C1 segment of cervical spinal cord (tissue), 14 donors: Measurements from ENCODE around the gene ATG9A.
"Not testable (repeated sequence)": the region's sequence is repeated elsewhere in the genome, so short reads cannot be mapped to it uniquely, and the experiment has no call there.

Source experiments
- DNase-seq, 14 donors: peaks; one replicate each; lab custom pipeline; 2025; lab: John Stamatoyannopoulos, UW

ATG9A gene

DNA sequence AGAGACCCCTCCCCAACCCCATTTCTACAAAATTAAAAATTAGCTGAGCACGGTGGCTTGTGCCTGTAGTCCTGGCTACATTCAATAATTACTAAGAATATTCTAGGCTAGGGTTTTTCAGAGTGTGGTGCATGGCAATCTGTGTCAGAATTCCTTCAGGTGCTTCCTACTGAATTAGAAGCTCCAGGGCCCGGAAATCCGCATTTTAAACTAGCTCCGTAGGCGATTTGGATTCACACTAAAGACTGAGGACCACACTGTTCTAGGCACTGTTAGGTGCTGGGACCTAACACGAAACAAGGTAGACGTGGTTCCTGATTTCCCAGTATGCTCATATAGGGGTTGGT is 23.5 kb downstream of the ATG9A start:
- no peak for DNase-seq

DNA sequence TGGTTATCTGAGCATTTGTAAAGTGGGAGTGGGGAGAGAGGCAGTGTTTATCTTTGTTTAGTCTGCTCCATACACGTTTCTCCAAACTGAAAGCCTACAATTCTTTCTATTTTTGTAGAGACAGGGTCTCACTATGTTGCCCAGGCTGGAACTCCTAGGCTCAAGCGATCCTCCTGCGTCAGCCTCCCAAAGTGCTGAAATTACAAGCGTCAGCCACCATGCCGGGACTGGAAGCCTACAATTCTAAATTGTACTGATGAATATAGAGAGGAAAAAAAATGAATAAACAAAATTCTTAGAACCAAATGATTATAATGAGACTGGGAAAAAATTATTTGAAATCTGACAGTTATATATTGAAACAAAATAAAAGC is 24.3 kb downstream of the ATG9A start:
- DNase-seq = no peak

DNA sequence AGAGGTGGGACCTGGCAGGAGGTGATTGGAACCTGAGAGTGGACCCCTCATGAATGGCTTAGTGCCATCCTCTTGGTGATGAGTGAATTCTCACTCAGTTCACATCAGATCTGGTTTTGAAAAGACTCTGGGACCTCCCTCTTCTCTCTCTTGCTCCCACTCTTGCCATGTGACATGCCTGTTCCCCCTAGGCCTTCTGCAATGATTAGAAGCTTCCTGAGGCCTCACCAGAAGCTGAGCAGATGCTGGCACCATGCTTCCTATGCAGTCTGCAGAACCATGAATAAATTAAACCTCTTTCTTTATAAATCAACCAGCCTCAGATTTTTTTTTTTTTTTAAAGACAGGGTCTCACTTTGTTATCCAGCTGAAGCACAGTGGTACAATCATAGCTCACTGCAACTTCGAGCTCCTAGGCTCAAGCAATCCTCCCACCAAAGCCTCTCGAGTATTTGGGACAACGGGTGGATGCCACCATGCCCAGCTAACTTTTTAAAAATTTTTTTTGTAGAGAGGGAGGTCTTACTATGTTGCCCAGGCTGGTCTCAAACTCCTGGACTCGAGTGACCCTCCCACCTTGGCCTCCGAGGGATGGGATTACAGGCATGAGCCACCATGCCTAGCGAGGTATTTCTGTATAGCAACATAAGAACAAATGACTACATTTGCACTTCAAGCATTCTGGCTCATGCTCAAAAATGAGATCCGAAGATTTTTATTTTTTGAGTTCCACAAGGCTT is 24.8 kb downstream of the ATG9A start:
- DNase-seq = no peak

DNA sequence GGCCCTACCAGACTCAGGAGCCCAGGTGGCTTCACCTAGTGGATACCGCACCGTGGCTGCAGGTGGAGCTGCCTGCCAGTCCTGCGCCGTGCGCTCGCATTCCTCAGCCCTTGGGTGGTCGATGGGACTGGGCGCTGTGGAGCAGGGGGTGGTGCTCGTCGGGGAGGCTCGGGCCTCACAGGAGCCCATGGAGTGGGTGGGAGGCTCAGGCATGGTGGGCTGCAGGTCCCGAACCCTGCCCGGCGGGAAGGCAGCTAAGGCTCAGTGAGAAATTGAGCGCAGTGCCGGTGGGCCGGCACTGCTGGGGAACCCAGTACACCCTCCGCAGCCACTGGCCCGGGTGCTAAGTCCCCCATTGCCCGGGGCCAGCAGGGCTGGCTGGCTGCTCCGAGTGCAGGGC is 28.1 kb downstream of the ATG9A start:
- DNase-seq = not testable (repeated sequence)

- peak in 3 of 14 donors; percentile 13 to 48 (median 18) for DNase-seq
These were observed 28.7 kb downstream of the ATG9A start for GRCh38 chr2:219200502-219201326.

DNA sequence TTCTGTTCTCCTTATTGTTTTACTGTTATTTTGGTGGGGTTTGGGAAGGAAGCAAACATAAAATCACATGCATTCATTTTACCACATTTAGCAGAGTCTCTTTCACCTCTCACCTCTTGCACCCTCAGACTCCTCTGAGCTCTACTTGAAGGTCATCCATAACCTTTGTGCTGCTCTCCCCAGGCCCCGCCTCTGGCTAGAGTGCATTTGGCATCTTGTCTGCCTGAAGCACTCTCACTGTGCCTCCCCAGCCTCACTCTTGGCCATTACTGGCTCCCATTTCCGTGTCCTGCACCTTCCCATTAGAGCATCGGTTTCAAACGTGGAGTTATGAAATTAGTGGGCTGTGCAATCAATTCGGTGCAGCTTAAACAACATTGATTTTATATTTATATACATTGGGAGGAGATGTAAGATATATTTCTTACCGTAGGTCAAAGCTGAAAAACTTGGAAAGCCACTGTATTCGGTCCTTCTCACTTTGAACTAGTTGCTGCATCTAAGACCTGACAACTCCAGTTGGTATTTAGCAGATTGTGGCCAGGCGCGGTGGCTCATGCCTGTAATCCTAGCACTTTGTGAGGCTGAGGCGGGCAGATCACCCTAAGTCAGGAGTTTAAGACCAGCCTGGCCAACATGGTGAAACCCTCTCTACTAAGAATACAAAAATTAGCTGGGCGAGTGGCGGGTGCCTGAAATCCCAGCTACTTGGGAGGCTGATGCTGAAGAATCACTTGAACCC is 29.8 kb downstream of the ATG9A start:
- no peak for DNase-seq

DNA sequence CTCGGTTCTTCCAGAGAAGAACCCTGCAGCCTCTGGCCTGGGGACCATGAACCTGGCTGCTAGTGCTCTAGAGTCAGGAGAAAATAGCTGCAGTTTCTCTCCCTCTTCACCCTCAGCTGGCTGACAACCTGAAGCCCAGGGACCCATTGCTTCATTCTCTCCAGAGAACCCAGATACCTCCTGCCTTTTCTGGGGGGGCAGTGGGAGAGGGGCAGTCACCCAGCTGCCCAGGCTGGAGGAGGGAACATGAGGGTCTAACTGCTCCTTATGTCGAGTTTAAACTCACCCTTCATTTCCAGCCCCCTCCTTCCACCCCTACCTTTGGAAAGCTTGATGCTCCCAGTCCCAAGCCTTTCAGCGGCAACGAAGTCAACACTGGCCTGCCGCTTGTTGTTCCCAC is 30.5 kb downstream of the ATG9A start:
- no peak for DNase-seq

DNA sequence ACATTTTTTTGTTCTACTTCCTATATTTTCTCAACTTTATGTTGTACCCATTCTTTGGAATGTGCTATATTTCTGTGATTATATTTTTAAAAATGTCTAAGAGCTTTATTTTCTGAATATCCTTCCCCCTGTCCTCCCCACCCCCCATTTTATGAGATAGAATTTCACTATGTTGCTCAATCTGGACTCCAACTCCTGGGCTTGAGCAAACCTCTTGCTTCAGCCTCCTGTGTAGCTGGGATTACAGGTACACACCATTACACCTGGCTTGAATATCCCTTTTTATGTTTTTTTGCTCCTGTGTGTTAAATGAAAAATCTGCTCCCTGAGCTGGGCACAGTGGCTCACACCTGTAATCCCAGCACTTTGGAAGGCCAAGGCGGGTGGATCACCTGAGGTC is 32.0 kb downstream of the ATG9A start:
- no peak for DNase-seq

- DNase-seq = no peak
These were observed 42.5 kb downstream of the ATG9A start for GRCh38 chr2:219186754-219187456.

GRCh38 chr2:219184121-219184520 is 45.3 kb downstream of the ATG9A start:
- DNase-seq = peak in 1 of 14 donors; percentile 95

- no peak for DNase-seq
These were observed 46.2 kb downstream of the ATG9A start for GRCh38 chr2:219183151-219183772.

- DNase-seq = no peak
These were observed 46.9 kb downstream of the ATG9A start for GRCh38 chr2:219182331-219183150.

GRCh38 chr2:219181531-219181930 is 47.9 kb downstream of the ATG9A start:
- no peak for DNase-seq

- DNase-seq = no peak
These were observed 48.5 kb downstream of the ATG9A start for GRCh38 chr2:219180961-219181360.

DNA sequence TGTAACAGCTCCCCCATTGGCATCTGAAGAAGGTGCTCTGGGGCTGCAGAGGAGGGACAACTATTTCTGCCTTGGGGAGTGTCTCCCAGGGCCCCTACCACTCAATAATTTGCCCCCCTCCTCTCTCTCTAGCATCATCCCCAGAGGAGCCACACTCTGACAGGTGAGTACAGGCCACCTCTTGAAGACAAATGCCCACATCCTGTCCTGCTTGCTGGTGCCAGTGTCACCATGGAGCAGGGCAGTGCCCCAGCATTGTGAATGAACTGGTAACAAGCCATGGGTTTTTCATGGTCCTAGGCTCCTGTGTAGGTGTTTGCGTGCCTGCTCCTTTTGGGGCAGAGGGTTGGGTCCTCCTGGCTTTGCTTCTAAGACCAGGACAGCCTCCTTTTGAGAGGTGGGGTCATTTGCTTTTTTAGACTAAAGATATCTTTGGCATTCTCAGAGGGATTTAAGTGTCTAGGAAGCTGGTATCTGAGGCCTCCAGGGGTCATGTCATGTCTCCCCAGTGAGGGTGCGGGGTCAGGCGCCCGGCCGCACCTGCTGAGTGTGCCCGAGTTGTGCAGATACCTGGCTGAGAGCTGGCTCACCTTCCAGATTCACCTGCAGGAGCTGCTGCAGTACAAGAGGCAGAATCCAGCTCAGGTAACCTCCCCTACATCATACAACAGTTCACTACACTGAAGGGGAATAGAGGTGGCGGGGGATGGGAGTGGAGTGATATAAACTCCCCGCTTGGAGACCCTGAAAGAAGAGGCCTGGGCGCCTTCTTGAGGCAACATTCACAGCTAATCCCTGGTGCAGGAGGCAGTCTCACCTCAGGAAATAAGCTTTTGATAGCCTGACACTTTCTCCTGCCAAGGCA is 49.6 kb downstream of the ATG9A start:
- no peak for DNase-seq

- DNase-seq = peak in 5 of 14 donors; percentile 58 to 74 (median 66)
These were observed 50.9 kb downstream of the ATG9A start for GRCh38 chr2:219178377-219179175.

- DNase-seq = peak; percentile 47 to 93 (median 86)
These were observed 51.7 kb downstream of the ATG9A start, which contains the start of gene RETREG2 for GRCh38 chr2:219177552-219178376. TSS of gene RETREG2 (plus strand) at chr2:219178275. CDS start at chr2:219178353, 78 bp downstream.
